Sigmoid colon (tissue), 4 donors: ENCODE data around the gene PAQR4.
A peak's percentile ranks its signal among the peaks of the same experiment; 100 is the strongest.

Source experiments
- CTCF ChIP-seq, 4 experiments: fragments of 450-650 bp in 3 of 4; fragments of 200-600 bp in 1 of 4; IDR thresholded peaks; one replicate each; pipeline ENCODE4 v1.5.1; 2016 to 2019; ENCODE audit warnings: antibody characterized with exemption in 4 of 4, mild to moderate bottlenecking in 3 of 4, moderate library complexity in 2 of 4
- POLR2AphosphoS5 ChIP-seq, 4 donors: sonication (generic); formaldehyde crosslinking; IDR thresholded peaks; one replicate each; pipeline ENCODE4 v1.6.1; 2017; ENCODE audit warnings: antibody characterized with exemption in 4 of 4

GRCh38 chr16:3003582-3004270 lies 34.6 kb downstream of the PAQR4 start:
- peak in 3 of 4 experiments; percentile 7 to 39 (median 19) for TF ChIP-seq CTCF (IDR thresholded peaks at IDR 0.05)
- TF ChIP-seq POLR2AphosphoS5 (IDR thresholded peaks at IDR 0.05), result peak in 2 of 4 donors; percentile 23 to 51
